22Rv1 (cell line): Measurements from ENCODE around the gene ITPR2.

Experiments
- ZFX ChIP-seq: fragments of 450-650 bp; IDR thresholded peaks from 2 replicates; pipeline ENCODE4 v1.6.1; 2017; ENCODE audit warnings: antibody characterized with exemption, borderline replicate concordance
- TF ChIP-seq, protein P1 (sequence below): fragments of 450-650 bp; IDR thresholded peaks from 2 replicates; pipeline ENCODE4 v1.5.1; 2017; ENCODE audit warnings: mild to moderate bottlenecking

DNA sequence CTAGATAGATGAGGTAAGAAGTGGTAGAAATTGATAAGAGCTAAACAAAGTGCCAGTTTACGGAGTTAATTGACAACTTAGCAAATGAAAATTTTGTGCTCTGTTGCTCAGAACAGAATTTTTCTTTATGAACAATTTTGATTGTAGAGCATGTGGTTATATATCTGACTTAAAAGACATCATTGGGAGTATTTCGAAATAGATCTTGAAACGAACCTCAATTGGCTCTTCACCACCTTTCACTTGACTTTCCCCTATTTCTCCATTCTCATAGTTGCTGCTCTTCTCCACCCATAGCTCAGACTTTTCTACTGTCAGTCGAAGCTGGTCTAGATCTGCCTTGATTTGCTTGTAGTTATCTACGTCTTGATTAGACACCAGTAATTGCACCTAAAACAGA lies 212.1 kb downstream of the ITPR2 start:
- TF ChIP-seq, protein P1, sequence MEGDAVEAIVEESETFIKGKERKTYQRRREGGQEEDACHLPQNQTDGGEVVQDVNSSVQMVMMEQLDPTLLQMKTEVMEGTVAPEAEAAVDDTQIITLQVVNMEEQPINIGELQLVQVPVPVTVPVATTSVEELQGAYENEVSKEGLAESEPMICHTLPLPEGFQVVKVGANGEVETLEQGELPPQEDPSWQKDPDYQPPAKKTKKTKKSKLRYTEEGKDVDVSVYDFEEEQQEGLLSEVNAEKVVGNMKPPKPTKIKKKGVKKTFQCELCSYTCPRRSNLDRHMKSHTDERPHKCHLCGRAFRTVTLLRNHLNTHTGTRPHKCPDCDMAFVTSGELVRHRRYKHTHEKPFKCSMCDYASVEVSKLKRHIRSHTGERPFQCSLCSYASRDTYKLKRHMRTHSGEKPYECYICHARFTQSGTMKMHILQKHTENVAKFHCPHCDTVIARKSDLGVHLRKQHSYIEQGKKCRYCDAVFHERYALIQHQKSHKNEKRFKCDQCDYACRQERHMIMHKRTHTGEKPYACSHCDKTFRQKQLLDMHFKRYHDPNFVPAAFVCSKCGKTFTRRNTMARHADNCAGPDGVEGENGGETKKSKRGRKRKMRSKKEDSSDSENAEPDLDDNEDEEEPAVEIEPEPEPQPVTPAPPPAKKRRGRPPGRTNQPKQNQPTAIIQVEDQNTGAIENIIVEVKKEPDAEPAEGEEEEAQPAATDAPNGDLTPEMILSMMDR, result no peak
- TF ChIP-seq ZFX, result no peak
